ENCODE results near the gene CLVS2. TPM values are rescaled to one million over a fixed set of nuclear protein-coding genes. Genes with fewer than 3 reads are reported as not detected.

The CLVS2 gene
- total RNA-seq, 1 donor from 2014 or later, result not detected

GRCh38 chr6:123000244-123000770, 4.3 kb downstream of the CLVS2 start:
- TF ChIP-seq, protein P1, sequence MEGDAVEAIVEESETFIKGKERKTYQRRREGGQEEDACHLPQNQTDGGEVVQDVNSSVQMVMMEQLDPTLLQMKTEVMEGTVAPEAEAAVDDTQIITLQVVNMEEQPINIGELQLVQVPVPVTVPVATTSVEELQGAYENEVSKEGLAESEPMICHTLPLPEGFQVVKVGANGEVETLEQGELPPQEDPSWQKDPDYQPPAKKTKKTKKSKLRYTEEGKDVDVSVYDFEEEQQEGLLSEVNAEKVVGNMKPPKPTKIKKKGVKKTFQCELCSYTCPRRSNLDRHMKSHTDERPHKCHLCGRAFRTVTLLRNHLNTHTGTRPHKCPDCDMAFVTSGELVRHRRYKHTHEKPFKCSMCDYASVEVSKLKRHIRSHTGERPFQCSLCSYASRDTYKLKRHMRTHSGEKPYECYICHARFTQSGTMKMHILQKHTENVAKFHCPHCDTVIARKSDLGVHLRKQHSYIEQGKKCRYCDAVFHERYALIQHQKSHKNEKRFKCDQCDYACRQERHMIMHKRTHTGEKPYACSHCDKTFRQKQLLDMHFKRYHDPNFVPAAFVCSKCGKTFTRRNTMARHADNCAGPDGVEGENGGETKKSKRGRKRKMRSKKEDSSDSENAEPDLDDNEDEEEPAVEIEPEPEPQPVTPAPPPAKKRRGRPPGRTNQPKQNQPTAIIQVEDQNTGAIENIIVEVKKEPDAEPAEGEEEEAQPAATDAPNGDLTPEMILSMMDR (conservative IDR thresholded peaks at IDR 0.05; ENCODE audit: low read depth, low read length), result no peak

GRCh38 chr6:123001540-123001939, 5.5 kb downstream of the CLVS2 start:
- TF ChIP-seq, protein P1 (conservative IDR thresholded peaks at IDR 0.05; ENCODE audit: low read depth, low read length), result no peak
- no peak for DNase-seq (ENCODE audit: low read depth)
- no peak overlapping the region for H3K4me3 ChIP-seq (ENCODE audit: low read depth, low read length)

More at GRCh38 chr6:123000244-123000770, 4.3 kb downstream of the CLVS2 start:
- DNase-seq (ENCODE audit: low read depth), result no peak
- H3K4me3 ChIP-seq (ENCODE audit: low read depth, low read length), result no peak overlapping the region

DNA sequence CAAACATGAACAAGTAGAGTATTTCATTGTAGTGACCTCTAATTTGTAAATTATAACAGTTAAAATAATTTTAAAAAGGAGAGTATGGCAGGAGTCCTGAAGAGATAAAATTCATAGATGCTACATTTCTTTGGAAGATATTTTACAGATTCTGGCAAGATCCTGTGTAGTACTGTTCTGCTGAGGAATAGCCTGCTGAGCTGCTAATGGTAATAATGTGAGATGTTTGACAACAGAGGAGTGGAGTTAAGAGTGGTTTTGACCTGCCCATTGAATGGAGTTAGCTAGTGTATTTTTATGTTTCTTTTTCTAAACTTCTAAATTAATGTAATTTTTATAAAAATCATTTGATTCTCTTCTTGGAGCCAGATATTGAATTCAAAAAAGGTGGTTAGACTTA, 11.8 kb downstream of the CLVS2 start:
- TF ChIP-seq, protein P1 (conservative IDR thresholded peaks at IDR 0.05; ENCODE audit: low read depth, low read length), result no peak
- no peak for DNase-seq (ENCODE audit: low read depth)
- no peak overlapping the region for H3K4me3 ChIP-seq (ENCODE audit: low read depth, low read length)

DNA sequence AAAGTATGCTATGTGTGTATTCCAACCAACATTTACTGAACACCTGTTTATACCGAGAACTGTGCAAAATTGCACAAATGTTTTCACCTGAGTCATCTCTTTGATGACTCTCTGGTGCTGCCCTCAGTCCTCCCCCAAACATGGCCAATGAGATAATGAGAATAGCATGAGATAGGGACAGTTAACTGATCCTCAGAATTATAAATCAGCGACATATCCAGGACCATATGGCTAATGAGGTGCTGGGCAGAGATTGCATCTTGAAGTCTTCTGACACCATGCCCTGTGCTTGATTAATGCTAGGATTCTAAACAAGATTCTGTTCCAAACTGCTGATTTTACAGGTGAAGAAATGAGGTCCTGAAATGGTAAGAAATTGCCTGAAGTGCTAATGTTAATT, 13.0 kb downstream of the CLVS2 start:
- no peak overlapping the region for H3K4me3 ChIP-seq (ENCODE audit: low read depth, low read length)
- no peak for DNase-seq (ENCODE audit: low read depth)
- TF ChIP-seq, protein P1 (conservative IDR thresholded peaks at IDR 0.05; ENCODE audit: low read depth, low read length), result no peak

DNA sequence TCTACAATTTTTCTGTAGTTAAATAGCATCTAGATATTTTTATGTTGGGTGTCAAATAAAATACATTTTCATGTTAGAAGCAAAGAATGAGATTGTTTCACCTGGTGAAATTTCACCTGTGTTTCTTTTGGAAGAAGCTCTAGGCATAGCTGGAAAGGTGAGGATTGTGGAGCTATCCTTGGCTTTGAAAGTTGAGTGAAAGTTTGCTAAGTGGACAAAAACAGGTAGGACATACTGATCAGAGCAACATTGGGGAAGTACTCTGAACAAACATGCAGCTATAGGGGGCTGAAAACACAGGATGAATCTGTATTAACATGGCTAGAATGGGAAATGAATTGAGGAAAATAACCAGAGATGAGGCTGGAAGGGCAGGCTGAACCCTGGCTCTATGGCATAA, 18.8 kb downstream of the CLVS2 start:
- no peak overlapping the region for H3K4me3 ChIP-seq (ENCODE audit: low read depth, low read length)
- TF ChIP-seq, protein P1 (conservative IDR thresholded peaks at IDR 0.05; ENCODE audit: low read depth, low read length), result no peak
- no peak for DNase-seq (ENCODE audit: low read depth)

- TF ChIP-seq, protein P1 (conservative IDR thresholded peaks at IDR 0.05; ENCODE audit: low read depth, low read length), result no peak
- no peak overlapping the region for H3K4me3 ChIP-seq (ENCODE audit: low read depth, low read length)
- DNase-seq (ENCODE audit: low read depth), result no peak
These were observed 20.5 kb downstream of the CLVS2 start for GRCh38 chr6:123016431-123017103.
